OCI-LY3 (cell line): ENCODE results near the gene SFRP5.

Experiments
- H2AFZ ChIP-seq: fragments of 200-600, 300-600 bp; shearing (Covaris generic); 2 replicates; pipeline ENCODE4 v1.6.0; 2014; ENCODE audit warnings: antibody characterized with exemption, low read depth, low read length
- H3K27ac ChIP-seq: fragments of 200-600, 300-600 bp; sonication (generic); 2 replicates; pipeline ENCODE4 v1.5.1; 2014; ENCODE audit warnings: mild to moderate bottlenecking, low read length, moderate library complexity, mixed read lengths
- H3K27me3 ChIP-seq: fragments of 200-600, 300-600 bp; sonication (generic); 2 replicates; pipeline ENCODE4 v1.6.1; 2014; ENCODE audit warnings: low read depth, low read length, mixed read lengths
- H3K36me3 ChIP-seq: fragments of 200-600, 300-600 bp; sonication (generic); replicated peaks from 2 replicates; pipeline ENCODE3; 2014; ENCODE audit warnings: low read depth, low read length, mixed read lengths
- H3K4me1 ChIP-seq: fragments of 300-600, 200-600 bp; sonication (generic); 2 replicates; pipeline ENCODE4 v1.6.1; 2014; ENCODE audit warnings: low read length, mixed read lengths
- H3K4me2 ChIP-seq: fragments of 200-600, 300-600 bp; sonication (generic); 2 replicates; pipeline ENCODE4 v1.6.1; 2014; ENCODE audit warnings: low read length, mixed read lengths
- H3K4me3 ChIP-seq: fragments of 300-600, 200-600 bp; sonication (generic); 2 replicates; pipeline ENCODE4 v1.5.1; 2014; ENCODE audit warnings: antibody characterized with exemption, mild to moderate bottlenecking, low read length, moderate library complexity
- H3K79me2 ChIP-seq: fragments of 300-600, 200-600 bp; shearing (Covaris generic); 2 replicates; pipeline ENCODE4 v1.6.1; 2014; ENCODE audit warnings: mild to moderate bottlenecking, low read length, mixed read lengths
- H3K9ac ChIP-seq: fragments of 300-600, 200-600 bp; shearing (Covaris generic); 2 replicates; pipeline ENCODE4 v1.6.0; 2014; ENCODE audit warnings: mild to moderate bottlenecking, low read length, moderate library complexity
- H3K9me3 ChIP-seq: fragments of 200-600, 300-600 bp; shearing (Covaris generic); 2 replicates; pipeline ENCODE4 v1.6.1; 2014; ENCODE audit warnings: low read length, mixed read lengths; ENCODE audit not compliant: insufficient read depth
- H4K20me1 ChIP-seq: fragments of 200-600, 300-600 bp; sonication (generic); 2 replicates; pipeline ENCODE4 v1.6.1; 2016; ENCODE audit warnings: low read length, mixed read lengths; ENCODE audit not compliant: insufficient read depth
- CTCF ChIP-seq: fragments of 200-600, 300-600 bp; sonication (generic); IDR thresholded peaks from 2 replicates; pipeline ENCODE4 v1.5.1; 2014; ENCODE audit warnings: antibody characterized with exemption, low read length, low read depth
- EZH2phosphoT487 ChIP-seq: fragments of 200-600 bp; shearing (Covaris generic); IDR thresholded peaks from 2 replicates; pipeline ENCODE4 v1.6.1; 2018; ENCODE audit warnings: antibody characterized with exemption, mixed run types, low read depth

The SFRP5 gene

DNA sequence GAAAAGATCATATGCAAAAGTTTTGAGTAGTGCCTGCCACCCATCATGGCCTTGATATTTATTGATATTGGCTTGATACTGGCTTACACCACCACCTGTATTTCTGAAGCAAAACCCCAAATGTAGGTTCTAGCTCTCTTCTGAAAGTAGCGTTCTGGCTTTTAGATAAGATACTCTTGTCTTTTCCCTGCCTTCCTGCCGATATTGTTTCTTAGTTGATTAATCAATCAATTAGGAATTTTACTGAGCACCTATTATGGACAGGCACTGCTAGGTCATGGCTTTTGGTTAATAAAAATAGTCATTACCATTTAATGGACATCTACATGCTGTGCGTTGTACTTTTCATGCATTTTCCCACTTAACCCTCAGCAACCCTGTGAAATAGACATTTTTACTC is 7.9 kb downstream of the SFRP5 start:
- TF ChIP-seq CTCF (no peak), EZH2phosphoT487 (no peak)
- no peak overlapping the region for H3K27ac ChIP-seq
- no peak overlapping the region for H2AFZ ChIP-seq
- no peaks in the 10 kb centered on the region for H4K20me1 ChIP-seq
- no peak overlapping the region for H3K4me2 ChIP-seq
- H3K4me3 ChIP-seq = no peak overlapping the region
- H3K4me1 ChIP-seq = peaks cover 11% of the 10 kb centered on the region
- H3K9me3 ChIP-seq = no peaks in the 10 kb centered on the region
- H3K36me3 ChIP-seq = peaks cover 6% of the 10 kb centered on the region
- H3K79me2 ChIP-seq = no peaks in the 10 kb centered on the region
- H3K27me3 ChIP-seq = no peaks in the 10 kb centered on the region
- no peak overlapping the region for H3K9ac ChIP-seq

- Histone ChIP-seq H3K9me3 (no peaks in the 10 kb centered on the region), H4K20me1 (no peaks in the 10 kb centered on the region), H3K36me3 (peaks cover 6% of the 10 kb centered on the region), H3K9ac (no peak overlapping the region), H3K4me1 (peaks cover 11% of the 10 kb centered on the region), H3K79me2 (no peaks in the 10 kb centered on the region), H3K27ac (no peak overlapping the region), H2AFZ (no peak overlapping the region), H3K4me3 (no peak overlapping the region), H3K4me2 (no peak overlapping the region), H3K27me3 (no peaks in the 10 kb centered on the region)
- TF ChIP-seq CTCF (no peak), EZH2phosphoT487 (no peak)
These were observed 8.4 kb downstream of the SFRP5 start for GRCh38 chr10:97763411-97763810.

GRCh38 chr10:97762816-97763215 is 9.0 kb downstream of the SFRP5 start:
- H3K4me1 ChIP-seq = peaks cover 11% of the 10 kb centered on the region
- no peaks in the 10 kb centered on the region for H3K27me3 ChIP-seq
- no peaks in the 10 kb centered on the region for H3K9me3 ChIP-seq
- H3K79me2 ChIP-seq = no peaks in the 10 kb centered on the region
- H2AFZ ChIP-seq = no peak overlapping the region
- no peak overlapping the region for H3K27ac ChIP-seq
- H3K36me3 ChIP-seq = peaks cover 6% of the 10 kb centered on the region
- H4K20me1 ChIP-seq = no peaks in the 10 kb centered on the region
- H3K4me3 ChIP-seq = no peak overlapping the region
- no peak overlapping the region for H3K4me2 ChIP-seq
- TF ChIP-seq CTCF (no peak), EZH2phosphoT487 (no peak)
- H3K9ac ChIP-seq = no peak overlapping the region

DNA sequence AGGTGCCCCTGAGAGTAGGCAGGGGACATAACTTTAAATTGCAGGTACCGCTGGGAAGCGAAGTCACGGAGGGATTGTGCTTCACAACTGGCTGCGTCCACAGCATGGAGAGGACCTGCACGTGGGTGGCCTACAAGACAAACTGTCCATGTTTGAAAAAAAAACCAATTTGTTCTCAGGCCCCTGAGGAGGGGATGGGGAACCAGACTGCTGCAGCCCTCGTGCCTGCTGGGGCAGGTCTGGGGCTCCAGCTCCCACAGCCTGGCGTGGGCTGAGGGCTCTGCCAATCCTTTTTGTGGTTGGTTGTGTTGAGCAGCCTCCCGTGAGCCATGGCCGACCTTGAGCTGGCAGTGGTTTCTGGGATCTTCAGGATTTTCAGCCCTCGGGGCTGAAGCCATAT is 9.7 kb downstream of the SFRP5 start:
- peaks cover 11% of the 10 kb centered on the region for H3K4me1 ChIP-seq
- no peak overlapping the region for H3K4me2 ChIP-seq
- H3K27ac ChIP-seq = no peak overlapping the region
- H3K9me3 ChIP-seq = no peaks in the 10 kb centered on the region
- H2AFZ ChIP-seq = no peak overlapping the region
- no peaks in the 10 kb centered on the region for H3K27me3 ChIP-seq
- H3K36me3 ChIP-seq = peaks cover 6% of the 10 kb centered on the region
- TF ChIP-seq CTCF = no peak
- TF ChIP-seq EZH2phosphoT487 = no peak
- H3K9ac ChIP-seq = no peak overlapping the region
- H3K4me3 ChIP-seq = no peak overlapping the region
- no peaks in the 10 kb centered on the region for H4K20me1 ChIP-seq
- H3K79me2 ChIP-seq = no peaks in the 10 kb centered on the region
